ENCODE data around the gene NECTIN2. TPM values are rescaled to one million over a fixed set of nuclear protein-coding genes. Genes with fewer than 3 reads are reported as not detected.
"Not testable (repeated sequence)": the region's sequence is repeated elsewhere in the genome, so short reads cannot be mapped to it uniquely, and the experiment has no call there.

Gene NECTIN2
- polyA plus RNA-seq, 1 donor: 44.1 TPM

DNA sequence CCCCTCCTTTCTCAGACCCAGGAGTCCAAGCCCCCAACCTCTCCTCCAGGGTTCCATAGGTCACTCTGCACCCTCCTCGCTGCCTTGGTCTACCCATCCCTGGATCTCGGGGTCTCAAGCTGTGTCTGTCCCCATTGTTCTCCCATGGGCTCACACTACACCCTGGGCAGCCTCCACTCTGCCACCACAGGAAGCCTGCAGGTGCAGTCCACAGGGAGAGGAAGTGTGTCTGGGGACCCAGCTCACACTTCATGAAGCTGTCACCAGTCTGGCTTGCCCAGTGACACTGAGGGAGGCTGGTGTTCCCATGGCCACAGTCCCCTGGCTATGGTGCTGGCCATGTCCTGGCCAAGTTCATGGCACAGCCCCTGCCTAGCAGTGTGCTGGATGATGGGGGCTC lies 5.3 kb downstream of the NECTIN2 start:
- no peak for DNase-seq (ENCODE audit: low read depth)

DNA sequence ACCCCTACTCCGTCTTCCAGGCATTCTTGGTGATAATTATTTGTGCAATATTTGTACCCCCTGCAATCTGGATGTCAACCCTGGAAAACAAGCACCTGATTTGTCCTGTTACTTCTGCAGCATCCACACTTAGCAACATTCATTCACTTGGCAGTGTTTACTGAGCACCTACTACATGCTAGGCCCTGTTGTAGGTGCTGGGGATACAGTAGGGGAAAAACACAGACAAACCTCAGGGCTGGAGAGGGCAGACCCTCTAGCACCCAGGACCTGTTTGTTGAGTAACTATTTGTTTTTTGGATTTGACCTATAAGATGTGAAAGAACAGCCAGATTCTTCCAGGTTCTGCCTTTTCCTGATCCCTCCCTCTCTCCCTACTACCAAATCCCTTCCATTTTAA lies 9.5 kb downstream of the NECTIN2 start:
- no peak for DNase-seq (ENCODE audit: low read depth)

DNA sequence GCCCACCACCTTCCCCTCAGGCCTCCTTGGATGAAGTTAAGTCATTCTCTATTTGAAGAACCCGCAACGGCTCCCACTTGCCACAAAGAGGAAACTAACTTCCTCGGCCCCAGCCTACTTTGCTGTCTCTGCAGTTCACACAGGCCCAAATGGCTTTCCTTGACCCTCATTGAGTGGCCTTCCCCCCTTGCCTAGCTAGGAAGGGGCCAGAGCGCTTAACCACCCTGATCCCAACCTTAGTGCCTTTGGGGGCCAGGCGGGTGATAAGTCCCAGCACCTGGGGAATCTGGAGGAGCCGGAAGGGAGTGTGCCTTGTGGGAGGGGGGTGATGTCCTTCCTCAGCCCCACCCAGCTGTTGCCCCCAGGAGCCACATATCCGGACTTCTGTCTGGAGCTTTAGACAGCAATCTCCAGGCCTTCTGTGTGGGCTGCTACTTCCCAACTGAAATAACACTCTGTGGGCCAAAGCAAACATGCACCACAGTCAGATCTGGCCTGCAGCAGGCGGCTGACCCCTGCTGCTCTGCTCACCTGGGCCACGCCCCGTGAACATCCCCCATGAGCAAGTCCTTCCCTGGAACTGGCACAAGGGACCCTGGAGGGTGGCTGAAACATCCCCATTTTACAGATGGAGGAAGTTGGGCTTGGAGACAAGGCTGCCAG lies 10.5 kb downstream of the NECTIN2 start:
- DNase-seq (ENCODE audit: low read depth): no peak

DNA sequence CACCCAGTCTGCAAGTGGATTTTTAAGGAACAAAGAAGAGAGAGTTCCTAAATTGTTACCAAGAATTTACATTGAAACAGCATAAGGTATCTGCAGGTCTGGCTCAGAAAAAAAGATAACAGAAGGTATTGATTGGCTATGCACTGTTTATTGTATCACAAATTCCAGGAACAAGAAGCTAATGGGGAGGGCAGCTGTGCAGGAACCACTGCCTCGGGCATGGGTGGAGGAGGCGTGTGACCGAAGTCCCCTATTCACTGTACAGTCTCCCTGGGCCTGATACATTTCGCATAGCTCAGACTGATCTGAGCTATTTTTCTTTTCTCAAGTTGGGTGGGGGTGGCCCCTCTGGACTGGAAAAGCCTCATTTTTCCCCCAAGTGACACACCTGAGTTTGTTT lies 11.7 kb downstream of the NECTIN2 start:
- no peak for DNase-seq (ENCODE audit: low read depth)

DNA sequence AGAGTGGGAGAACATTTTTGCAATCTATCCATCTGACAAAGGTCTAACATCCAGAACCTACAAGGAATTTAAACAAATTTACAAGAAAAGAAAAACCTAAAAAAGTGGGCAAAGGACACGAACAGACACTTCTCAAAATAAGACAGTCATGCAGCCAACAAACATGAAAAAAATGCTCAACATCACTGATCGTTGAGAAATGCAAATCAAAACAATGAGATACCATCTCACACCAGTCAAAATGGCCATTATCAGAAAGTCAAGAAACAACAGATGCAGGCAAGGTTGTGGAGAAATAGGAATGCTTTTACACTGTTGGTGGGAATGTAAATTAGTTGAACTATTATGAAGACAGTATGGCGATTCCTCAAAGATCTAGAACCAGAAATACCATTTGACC lies 15.5 kb downstream of the NECTIN2 start:
- not testable (repeated sequence) for DNase-seq (ENCODE audit: low read depth)

DNA sequence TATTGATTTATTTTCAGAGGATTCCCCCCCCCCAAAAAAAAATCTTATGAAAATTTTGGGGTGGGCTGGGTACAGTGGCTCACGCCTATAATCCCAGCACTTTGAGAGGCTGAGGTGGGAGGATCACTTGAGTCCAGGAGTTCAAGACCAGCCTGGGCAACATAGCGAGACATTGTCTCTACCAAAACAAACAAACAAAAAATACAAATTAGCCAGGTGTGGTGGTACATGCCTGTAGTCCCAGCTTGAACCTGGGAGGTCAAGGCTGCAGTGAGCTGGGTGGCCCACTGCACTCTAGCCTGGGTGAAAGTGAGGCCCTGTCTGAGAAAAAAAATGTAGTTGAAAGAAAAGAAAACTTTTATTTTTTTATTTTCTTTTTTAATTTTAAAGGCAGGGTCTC lies 17.9 kb downstream of the NECTIN2 start:
- DNase-seq (ENCODE audit: low read depth): no peak

DNA sequence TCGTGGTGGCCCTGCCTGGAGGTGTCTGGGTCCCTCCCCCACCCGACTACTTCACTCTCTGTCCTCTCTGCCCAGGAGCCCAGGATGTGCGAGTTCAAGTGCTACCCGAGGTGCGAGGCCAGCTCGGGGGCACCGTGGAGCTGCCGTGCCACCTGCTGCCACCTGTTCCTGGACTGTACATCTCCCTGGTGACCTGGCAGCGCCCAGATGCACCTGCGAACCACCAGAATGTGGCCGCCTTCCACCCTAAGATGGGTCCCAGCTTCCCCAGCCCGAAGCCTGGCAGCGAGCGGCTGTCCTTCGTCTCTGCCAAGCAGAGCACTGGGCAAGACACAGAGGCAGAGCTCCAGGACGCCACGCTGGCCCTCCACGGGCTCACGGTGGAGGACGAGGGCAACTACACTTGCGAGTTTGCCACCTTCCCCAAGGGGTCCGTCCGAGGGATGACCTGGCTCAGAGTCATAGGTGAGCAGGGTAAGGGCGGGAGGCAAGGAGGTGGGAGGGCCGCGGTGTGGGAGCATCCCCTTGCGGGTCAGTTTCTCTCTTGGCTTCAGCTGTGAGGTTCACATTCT lies 19.2 kb downstream of the NECTIN2 start:
- no peak for DNase-seq (ENCODE audit: low read depth)

DNA sequence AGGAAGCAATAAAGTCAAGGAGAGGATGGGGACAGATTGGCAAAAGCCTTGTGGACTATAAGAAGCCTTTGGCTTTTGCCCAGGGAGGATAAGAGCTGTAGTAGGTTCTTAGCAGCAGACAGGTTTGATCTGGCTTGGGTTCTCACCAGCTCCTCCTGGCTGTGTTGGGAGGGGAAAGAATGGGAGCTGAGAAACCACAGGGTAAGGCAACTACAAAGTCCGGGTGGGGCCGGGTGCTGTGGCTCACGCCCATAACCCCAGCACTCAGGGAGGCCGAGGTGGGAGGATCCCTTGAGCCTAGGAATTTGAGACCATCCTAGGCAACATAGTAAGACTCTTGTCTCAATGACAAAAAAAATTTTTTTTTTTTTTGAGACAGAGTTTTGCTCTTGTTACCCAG lies 20.6 kb downstream of the NECTIN2 start:
- DNase-seq (ENCODE audit: low read depth): no peak

DNA sequence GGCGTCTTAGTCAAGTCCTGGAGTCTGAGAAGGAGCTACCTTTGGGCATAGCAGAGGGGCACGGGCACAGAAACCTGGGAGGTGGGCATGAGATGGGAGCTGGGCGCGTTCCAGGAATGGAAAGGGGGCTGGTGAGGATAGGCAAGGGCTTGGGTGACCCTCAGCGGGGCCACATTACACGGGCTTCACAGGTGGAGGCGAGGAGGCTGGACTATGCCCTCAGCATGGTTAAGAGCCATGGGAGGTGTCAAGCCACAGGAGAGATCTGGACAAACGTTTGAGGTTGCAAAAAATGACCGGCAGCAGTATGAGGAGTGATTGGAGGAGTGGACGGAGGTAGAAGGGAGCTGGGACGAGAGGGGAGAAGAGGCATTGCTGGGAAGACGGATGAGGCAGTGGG lies 21.5 kb downstream of the NECTIN2 start:
- no peak for DNase-seq (ENCODE audit: low read depth)

DNA sequence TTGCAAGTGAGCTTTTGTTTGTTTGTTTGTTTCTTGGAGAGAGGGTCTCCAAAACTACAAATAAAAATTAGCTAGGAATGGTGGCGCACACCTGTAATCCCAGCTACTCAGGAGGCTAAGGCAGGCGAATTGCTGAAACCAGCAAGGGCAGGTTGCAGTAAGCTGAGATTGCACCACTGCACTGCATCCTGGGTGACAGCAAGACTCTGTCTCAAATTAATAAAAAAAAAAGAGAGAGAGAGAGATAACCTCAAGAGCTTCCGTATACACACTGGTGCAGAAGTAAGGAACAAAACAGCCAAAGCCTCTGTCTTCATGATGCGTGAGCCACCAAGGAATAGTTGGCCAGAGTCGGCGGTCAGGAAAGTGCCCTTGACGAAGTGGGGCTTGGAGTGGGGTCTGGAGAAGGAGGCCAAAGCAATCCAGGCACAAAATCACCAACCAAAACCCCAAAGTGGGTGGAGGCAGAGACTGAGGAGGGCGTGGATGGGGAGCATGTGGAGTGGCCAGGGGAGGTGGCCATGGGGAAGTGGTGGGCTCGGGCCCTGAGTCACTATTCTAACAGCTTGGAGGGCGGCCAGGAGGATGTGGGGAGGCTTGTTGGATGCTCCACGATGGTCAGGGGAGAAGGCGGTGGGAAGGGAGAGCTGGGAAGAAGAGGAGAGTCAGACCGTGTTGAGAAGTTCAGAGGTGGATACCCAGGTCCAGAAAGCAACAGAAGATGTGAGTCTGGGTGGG lies 23.8 kb downstream of the NECTIN2 start:
- DNase-seq (ENCODE audit: low read depth): no peak

DNA sequence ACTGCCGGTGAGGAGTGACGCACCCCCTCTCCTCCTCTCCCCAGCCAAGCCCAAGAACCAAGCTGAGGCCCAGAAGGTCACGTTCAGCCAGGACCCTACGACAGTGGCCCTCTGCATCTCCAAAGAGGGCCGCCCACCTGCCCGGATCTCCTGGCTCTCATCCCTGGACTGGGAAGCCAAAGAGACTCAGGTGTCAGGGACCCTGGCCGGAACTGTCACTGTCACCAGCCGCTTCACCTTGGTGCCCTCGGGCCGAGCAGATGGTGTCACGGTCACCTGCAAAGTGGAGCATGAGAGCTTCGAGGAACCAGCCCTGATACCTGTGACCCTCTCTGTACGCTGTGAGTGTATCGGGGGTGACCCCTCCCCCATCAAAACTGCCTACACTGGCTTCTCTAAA lies 25.7 kb downstream of the NECTIN2 start:
- no peak for DNase-seq (ENCODE audit: low read depth)

DNA sequence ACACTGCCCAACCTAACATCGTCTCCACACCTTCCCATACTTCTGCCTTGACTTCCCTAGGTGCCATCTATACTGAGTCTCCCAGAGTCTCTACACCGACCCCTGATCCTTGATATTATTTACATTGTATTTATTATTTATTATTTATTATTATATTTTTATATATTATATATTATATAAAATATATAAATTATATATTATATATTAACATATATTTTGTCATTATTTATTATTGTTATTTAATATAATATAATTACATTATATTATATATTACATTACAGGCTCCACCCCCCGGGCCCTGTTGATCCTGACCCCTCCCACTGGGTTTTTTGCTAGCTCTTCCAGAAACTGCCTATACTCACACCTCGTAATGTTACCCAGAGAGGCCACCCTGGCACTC lies 26.6 kb downstream of the NECTIN2 start:
- no peak for DNase-seq (ENCODE audit: low read depth)

DNA sequence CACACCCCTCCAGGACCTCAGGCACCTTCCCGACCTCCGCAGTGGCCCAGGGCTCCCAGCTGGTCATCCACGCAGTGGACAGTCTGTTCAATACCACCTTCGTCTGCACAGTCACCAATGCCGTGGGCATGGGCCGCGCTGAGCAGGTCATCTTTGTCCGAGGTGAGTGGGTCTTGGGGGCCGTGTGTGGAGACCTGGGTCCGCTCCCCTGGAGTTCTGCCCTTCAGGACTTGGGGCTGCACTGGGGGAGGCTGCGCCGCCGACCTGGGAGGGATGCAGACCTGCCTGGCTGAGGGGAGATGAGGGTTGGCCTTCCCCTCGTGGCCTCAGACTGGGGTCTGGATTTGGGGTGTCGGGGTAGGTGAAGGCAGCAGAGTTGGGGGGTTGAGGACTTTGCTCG lies 28.2 kb downstream of the NECTIN2 start:
- DNase-seq (ENCODE audit: low read depth): no peak

DNA sequence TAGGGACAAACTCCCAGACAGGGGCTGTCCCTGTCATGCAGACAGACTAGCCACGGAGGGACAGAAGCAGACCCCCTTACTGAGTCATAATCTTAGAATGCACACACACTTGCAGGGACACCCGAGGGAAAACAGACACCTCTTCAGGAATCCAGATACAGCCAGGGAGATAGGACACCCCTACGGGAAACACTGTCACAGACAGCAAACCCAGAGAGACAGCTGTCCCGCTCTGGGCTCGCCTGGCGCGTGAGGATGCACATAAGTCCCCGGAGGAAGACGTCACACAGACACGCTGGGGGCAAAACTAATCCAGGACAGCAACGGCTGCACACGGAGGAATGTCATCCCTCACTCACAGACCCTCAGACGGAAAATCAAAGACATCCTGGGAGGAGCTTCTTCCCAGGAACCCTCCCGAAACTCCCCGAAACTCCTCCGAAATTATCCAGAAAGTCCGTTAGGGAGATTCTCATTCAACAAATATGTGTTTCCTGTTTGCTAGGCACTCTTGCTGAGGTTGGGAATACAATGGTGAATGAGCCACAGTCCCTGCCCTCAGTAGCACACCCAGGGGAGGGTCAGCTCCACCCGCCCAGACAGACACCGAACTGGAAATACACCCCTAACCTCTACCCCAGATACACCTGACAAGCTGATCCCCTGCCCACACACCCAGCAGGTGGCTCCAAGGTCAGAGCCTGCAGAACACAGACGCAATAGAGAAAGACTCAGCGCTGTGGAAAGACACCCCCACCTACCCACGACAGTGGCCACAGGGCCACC lies 29.8 kb downstream of the NECTIN2 start:
- no peak for DNase-seq (ENCODE audit: low read depth)

DNA sequence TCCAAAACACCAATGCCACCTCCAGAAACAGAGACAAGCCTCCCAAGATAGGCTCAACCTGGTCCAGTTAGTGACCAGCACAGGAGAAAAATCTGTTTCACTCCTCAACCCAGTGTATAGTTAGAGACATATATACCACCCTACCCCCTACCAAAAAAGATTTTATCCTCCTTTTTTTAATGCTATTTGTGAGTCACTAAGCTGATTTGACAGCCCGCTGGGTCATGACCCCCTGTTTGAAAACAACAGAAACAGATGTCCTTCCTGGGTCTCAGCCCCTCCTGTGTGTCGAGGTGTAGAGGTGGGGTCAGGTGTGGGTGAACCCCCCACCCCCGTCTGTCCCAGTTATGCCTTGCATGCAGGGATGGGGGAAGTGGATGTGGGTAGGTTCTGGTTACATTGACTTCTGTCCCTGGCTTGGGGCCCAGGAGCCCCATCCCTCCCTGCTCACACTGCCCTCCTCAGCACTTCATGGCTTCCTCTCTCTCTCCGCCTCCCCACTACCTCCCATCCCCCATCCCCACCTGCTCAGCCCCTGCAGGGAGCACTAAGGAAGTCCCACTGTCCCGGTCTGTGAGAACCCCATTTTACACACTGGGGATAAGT lies 30.9 kb downstream of the NECTIN2 start:
- DNase-seq (ENCODE audit: low read depth): no peak

DNA sequence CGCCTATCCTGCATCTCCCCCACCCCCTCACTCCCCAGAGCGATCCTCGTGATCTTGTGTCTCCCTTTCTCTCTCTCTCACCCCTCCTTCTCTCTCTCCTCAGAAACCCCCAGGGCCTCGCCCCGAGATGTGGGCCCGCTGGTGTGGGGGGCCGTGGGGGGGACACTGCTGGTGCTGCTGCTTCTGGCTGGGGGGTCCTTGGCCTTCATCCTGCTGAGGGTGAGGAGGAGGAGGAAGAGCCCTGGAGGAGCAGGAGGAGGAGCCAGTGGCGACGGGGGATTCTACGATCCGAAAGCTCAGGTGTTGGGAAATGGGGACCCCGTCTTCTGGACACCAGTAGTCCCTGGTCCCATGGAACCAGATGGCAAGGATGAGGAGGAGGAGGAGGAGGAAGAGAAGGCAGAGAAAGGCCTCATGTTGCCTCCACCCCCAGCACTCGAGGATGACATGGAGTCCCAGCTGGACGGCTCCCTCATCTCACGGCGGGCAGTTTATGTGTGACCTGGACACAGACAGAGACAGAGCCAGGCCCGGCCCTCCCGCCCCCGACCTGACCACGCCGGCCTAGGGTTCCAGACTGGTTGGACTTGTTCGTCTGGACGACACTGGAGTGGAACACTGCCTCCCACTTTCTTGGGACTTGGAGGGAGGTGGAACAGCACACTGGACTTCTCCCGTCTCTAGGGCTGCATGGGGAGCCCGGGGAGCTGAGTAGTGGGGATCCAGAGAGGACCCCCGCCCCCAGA lies 32.2 kb downstream of the NECTIN2 start:
- DNase-seq (ENCODE audit: low read depth): no peak

DNA sequence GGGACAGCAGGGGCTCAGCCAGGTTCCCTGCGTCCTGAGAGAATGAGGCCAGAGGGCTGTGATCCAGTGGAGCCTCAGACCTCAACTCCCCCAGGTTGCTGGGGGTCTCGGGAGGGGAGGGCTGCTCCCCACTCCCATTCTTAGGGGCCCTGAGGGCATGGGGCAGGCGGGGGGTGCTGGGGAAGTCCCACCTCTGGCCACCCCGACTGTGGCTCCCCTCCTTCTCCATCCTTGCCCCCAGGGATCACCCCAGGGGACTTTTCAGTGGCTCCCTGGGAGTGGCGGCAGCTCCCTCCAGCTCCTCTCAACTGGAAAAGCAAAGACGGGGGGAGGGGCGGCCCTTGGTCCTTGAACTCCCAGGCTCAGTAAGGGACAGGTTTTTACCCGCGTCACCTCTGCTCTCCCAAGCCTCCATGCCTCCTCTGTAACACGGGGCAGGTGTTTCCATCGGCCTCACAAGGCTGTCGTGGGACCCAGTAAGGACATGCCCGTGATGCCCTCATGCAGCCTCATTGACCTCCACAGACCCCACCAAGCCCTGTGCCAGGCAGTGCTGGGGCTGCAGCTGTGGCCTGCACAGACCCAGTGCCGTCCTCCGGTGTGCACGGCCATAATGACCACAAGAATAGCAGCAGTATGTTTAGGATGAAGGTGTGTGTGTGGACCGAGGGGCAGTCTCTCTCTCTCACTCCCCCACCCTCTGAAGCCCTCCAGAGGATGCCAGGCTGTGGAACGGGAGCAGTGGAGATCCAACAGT lies 33.4 kb downstream of the NECTIN2 start:
- no peak for DNase-seq (ENCODE audit: low read depth)

DNA sequence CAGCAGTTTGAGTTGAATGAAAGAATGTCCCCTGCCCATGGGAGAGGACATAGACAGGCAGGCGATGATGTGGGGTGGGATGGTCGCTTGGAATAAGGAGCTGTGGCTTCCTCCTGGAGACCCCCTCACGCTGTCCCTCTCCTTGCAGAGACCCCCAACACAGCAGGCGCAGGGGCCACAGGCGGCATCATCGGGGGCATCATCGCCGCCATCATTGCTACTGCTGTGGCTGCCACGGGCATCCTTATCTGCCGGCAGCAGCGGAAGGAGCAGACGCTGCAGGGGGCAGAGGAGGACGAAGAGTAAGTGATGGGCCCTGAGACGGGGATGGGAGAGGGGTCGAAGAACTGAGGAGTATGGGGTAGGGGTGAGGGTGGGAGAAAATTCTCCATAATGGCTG lies 36.0 kb downstream of the NECTIN2 start:
- no peak for DNase-seq (ENCODE audit: low read depth)

DNA sequence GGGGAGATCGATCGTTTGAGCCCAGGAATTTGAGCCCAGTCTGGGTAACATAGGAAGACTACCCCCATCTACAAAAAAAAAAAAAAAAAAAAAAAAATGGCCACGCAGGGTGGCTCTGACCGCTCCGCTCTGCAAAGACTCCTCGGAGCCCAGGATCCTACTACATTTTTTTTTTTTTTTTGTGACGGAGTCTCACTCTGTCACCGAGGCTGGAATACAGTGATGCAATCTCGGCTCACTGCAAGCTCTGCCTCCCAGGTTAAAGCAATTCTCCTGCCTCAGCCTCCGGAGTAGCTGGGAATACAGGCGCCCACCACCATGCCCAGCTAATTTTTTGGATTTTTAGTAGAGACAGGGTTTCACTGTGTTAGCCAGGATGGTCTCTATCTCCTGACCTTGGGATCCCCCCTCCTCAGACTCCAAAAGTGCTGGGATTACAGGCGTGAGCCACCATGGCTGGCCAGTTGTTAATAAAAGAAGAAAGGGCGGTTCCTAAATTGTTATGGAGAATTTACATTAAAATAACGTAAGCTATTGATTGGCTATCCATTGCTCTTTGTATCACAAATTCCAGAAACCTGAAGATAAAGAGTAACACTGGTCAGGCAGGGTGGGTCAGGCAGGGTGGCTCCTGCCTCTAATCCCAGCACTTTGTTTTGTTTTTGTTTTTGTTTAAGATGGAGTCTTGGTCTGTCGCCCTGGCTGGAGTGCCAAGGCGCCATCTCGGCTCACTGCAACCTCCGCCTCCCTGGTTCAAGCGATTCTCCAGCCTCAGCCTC lies 36.7 kb downstream of the NECTIN2 start:
- not testable (repeated sequence) for DNase-seq (ENCODE audit: low read depth)

DNA sequence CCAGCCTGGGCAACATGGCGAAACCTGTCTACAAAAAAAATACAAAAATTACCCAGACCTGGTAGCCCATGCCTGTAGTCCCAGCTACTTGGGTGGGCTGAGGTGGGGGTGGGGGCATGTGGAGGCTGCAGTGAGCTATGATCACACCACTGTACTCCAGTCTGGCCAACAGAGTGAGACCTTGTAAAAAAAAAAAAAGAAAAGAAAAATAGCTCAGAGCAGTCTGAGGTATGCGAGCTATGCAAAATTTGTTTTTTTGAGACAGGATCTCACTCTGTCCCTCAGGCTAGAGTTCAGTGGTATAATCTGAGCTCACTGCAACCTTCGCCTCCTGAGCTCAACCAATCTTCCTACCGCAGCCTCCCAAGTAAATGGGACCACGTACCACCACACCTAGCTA lies 37.8 kb downstream of the NECTIN2 start:
- no peak for DNase-seq (ENCODE audit: low read depth)

Data from forelimb muscle (tissue), 1 donor.